GM21786 (cell line): ENCODE data around the gene COL18A1.
A peak's percentile ranks its signal among the peaks of the same experiment; 100 is the strongest.
"Not testable (repeated sequence)": the region's sequence is repeated elsewhere in the genome, so short reads cannot be mapped to it uniquely, and the experiment has no call there.

Source experiments
- ATAC-seq: cut with Tn5 transposase; IDR thresholded peaks from one replicate; pipeline ENCODE4 v1.9.1; 2021; ENCODE audit not compliant: unreplicated experiment

The COL18A1 gene

GRCh38 chr21:45552696-45553391 lies 147.9 kb downstream of the COL18A1 start:
- ATAC-seq, result no peak

GRCh38 chr21:45554477-45555175 lies 149.7 kb downstream of the COL18A1 start:
- ATAC-seq, result peak; percentile 33

- ATAC-seq, result no peak
Observed at GRCh38 chr21:45555251-45555556, 150.2 kb downstream of the COL18A1 start.

GRCh38 chr21:45555557-45556301 lies 150.8 kb downstream of the COL18A1 start:
- ATAC-seq, result peak; percentile 60

GRCh38 chr21:45556302-45556644 lies 151.3 kb downstream of the COL18A1 start:
- ATAC-seq, result no peak

- ATAC-seq, result no peak
Observed at GRCh38 chr21:45556645-45557615, 152.0 kb downstream of the COL18A1 start.

GRCh38 chr21:45557616-45558043 lies 152.7 kb downstream of the COL18A1 start:
- ATAC-seq, result no peak

- ATAC-seq, result no peak
Observed at GRCh38 chr21:45558044-45558721, 153.2 kb downstream of the COL18A1 start.

GRCh38 chr21:45559216-45560105 lies 154.5 kb downstream of the COL18A1 start:
- no peak for ATAC-seq

GRCh38 chr21:45560106-45561021 lies 155.4 kb downstream of the COL18A1 start:
- no peak for ATAC-seq

GRCh38 chr21:45561241-45561640 lies 156.3 kb downstream of the COL18A1 start:
- ATAC-seq, result not testable (repeated sequence)

GRCh38 chr21:45562402-45562801 lies 157.4 kb downstream of the COL18A1 start:
- no peak for ATAC-seq

GRCh38 chr21:45562965-45563364 lies 158.0 kb downstream of the COL18A1 start:
- no peak for ATAC-seq
